Measurements from ENCODE around the gene MAGI3.
"Not testable (repeated sequence)": the region's sequence is repeated elsewhere in the genome, so short reads cannot be mapped to it uniquely, and the experiment has no call there.

Gene MAGI3

DNA sequence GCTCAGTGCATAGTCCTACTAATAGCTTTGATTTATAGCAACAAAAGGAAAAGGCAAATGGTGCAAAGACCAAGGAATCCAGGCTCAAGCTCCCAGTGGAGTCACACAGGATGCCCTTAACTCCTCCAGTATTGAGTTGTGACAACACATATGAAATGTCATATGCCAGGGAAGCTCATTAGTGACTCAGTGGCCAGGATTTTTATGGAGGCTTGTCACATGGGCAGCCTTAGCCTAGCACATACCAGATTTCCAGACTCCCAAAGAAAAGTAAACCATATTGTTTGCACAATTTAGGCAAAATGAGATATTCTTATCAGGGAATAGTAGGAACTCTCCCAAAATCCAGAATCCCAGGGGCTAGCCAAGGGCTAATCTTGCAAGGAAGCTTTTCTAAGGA lies 129.2 kb downstream of the MAGI3 start:
- DNase-seq = no peak

DNA sequence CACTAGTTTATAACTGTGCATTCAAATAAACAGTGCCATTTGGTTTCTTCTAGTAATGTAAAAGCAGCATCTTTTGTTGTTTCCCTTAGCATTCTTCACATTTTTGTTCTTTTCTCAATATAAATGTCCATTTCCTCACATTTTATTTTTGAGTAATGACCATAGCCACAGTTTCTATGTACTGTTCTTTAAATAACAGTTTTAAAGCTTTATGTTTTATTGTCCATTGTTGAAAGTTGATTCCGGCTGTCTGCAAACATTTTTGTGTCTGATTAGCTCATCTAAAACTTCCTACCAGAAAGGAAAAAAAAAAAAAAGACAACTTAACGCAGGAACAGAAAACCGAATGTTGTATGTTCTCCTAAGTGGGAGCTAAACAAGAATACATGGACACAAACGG lies 139.7 kb downstream of the MAGI3 start:
- no peak for DNase-seq

DNA sequence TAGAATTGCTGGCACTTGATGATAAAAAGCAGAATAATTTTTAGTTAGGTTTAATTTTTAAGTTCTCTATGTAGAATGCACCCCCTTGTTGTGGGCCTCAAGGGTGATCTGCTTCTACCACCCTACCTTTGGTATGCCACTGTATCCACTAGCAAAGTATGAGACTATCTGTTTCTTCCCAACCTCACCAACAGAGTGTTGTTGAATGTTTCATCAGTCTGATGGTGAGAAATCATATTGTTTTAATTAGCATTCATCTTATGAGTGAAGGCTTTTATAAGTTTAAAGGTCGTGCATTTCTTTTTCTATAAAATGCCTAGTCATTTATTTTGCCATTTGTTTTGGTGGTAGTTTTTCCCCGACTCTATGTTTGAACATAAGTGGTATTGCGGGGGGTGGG lies 141.0 kb downstream of the MAGI3 start:
- no peak for DNase-seq

DNA sequence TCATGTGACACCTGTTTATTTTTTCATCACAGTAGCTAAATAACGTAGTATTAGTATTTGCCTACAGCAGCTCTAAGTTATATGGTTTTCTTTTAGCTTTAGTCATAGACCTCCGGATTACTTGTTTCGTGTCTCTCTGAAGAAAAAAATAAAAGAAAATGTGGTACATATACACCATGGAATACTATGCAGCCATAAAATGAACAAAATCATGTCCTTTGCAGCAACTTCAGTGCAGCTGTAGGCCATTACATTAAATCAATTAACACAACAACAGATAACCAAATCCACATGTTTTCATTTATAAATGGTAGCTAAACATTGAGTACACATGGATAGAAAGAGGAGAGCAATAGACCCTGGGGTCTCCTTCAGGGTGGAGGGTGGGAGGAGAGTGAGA lies 142.7 kb downstream of the MAGI3 start:
- no peak for DNase-seq

DNA sequence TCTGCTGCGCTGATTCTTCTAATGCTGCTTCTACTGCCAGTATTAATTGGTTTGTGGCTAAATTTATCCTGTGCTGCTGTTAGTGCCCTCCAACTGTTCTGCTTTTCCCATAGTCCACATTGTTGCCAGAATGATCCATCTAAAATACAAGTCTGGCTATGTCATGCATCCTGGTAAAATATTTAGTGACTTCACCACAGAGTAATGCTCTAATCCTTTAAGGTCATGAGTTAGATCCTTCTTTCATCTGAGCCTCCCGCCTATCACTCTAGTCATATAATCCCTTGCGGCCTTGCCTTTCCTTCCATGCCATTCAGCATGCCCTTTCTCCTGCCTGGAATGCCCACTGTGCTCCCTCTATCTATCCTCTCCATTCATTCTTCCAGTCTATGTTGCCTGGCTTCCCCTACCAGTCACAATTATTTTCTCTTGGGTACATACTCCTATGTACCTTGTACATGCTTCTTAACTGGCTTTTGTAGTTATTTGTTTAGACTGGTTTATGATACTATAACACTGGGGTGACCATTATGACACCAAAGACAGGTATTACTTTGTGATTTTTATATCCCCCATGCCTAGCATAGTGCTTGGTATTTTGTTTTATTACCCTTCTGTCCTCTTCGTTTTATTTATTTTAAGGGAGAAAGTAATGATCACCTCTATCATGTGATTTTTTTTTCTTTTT lies 144.0 kb downstream of the MAGI3 start:
- DNase-seq = no peak

DNA sequence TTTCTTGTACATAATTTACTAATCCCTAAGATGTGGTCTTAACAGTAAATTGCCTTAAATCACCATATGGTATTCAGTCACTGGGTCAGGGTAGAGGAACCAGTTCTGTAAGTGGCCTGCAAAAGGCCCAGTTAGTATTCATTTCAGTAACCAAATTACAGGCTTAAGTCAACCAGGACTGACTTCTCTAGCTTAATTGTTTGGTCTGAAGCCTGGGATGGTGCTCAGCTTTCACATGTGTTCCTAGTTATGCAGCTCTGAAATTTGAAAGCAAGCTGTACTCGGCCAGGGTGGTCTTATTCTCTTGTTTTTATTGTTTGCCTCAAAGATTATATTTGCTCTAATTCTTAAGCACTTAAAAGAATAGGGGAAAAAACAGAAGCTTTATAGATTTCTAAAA lies 144.6 kb downstream of the MAGI3 start:
- DNase-seq = no peak

DNA sequence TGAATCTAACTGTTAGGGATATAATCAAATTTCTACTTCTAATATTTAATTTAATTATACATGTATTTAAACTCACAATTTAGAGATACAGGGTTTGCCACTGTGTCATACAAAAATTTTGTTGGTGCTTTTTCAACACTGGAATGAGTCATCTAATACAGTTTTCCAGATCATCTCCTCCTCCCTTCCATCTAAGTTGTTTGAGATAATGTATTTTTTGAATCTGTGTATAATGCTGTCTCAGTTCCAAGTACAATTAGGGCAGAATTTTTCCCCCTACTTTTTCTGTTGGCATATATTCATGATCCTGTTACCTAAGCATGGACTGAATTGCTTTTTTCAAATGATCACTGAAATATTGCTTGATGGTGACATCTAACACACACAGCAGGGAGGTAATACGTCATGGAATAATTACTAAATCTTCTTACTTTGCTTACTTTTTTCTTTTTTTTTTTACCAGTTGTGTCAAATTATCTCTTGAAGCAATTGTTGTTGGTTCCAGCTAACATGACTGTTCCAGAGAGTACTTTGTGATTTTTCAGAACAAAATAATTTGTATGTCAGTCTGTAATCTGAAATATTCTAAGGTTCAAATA lies 146.0 kb downstream of the MAGI3 start:
- no peak for DNase-seq

DNA sequence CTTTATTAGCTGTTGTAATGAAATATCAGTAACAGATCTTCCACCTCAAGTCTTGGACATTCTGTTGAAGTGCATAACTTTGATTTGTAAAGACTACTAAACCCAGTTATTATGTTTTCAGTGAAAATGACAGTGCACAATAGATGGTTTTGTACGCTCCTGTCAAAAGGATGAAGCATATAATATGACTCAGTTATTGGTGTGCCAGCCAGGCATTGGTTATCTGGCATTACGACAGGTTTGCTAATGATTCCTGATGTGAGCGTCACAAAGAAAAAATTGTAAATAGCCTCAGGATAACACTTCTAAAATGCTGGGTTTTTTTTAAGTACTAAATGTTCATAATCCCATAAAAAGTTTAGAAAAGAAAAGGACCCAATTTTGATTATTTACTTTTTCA lies 147.9 kb downstream of the MAGI3 start:
- no peak for DNase-seq

DNA sequence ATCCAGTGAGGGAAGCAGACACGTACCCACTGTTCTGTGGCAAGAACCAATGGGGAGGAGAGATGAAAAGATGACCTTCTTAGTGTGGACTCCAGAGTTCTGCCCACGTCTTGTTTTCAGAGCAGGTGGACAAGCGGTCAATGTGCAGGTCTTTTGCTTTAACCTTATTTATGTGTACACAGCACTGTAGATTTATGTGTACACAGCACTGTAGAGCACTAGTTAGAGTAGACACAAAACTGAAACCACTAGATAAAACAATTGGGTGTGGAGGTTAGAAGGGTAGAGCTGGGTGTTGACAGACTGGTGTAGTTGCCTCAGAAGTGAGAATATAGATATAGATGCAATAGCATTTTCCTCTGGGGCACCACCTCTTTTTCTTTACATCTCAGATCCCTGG lies 150.0 kb downstream of the MAGI3 start:
- no peak for DNase-seq

DNA sequence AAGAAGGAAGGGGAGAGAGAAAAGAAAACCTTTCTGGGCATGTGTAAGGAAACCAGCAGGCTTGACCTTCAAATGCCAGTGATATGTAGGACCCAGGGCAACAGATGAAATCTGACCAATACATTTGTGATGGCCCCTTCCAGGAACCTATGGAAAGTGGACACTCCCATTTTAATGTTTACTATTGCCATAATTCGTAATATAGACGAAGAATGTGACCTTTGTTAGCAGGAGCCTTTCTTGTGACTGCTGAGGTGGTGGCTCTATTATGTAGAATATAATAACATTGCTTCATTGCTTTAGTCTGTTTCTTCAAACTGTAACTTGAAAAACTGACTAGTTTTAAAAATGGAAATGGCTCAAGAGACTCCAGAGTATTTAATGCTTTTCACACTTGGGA lies 150.8 kb downstream of the MAGI3 start:
- DNase-seq = no peak

DNA sequence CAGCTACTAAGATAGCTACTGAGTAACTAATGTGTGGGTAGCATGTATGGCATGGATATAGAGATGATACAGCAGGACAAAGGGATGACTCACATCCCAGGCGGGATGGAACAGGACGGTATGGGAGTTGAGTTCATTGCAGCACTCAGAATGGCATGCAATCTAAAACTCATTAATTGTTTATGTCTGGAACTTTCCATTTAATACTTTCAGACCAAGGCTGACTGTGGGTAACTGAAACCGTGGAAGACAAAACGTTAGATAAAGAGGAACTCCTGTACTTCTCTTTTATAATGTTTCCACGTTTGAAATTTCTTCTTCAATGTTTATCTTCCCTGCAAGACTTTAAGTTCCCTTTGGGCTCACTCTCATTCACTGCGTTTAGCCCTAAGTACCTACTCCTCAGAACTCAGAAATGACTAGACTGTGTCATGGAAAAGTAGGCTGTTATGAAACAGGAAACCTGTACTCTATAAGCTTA lies 151.9 kb downstream of the MAGI3 start:
- DNase-seq = no peak

DNA sequence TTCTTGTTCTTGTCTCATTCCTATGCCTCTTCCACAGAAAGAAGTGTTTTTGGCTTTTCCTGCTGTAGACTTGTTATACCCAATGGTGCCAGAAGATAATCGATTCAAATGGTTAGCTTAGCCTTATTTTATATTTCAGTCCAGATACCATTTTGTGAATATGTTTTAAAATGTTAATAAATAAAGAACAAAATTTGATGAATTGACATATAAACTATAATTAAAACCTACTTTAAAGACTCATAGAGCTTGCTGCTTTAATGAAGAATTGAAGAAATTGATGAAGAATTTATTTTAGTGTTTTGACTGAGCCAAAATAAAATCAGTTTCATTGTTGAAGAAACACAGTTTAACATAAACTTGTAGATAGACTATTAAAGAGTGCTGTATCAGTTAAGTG lies 152.8 kb downstream of the MAGI3 start:
- no peak for DNase-seq

DNA sequence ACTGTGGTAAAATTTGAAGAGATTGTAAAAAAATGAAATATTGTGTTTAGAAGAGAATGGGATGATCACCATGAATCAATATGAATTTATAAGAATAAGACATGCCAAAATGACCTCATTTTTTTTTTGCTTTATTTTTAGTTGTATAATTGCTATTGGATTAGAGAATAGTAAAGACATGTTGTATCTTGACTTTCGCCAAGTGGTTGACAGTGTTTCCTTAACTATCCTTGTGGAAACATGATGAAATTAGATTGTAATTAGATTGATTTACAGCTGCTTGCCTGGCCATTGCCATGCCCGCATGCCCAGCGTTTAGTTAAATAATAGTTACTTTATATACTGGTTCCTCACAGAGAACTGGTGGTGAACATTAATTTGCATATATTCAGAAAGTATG lies 154.9 kb downstream of the MAGI3 start:
- no peak for DNase-seq

DNA sequence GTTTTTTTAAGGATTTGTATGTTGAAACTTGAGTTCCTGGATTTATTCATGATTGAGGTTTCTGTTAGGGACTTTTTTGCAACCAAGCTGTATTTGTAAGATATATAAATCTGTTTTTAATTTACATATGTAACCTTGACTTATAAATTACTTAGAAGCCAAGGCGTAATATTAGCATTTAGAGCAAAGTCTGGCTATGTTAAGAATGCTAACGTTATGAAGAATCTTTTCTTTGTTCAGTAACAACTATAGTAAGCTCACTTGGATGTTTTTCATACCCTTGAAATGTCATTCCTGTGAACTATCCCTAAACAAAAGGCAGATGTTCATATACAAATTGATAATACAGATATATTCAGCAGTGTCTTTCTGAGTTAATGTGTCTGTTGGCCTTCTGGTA lies 155.3 kb downstream of the MAGI3 start:
- DNase-seq = no peak

DNA sequence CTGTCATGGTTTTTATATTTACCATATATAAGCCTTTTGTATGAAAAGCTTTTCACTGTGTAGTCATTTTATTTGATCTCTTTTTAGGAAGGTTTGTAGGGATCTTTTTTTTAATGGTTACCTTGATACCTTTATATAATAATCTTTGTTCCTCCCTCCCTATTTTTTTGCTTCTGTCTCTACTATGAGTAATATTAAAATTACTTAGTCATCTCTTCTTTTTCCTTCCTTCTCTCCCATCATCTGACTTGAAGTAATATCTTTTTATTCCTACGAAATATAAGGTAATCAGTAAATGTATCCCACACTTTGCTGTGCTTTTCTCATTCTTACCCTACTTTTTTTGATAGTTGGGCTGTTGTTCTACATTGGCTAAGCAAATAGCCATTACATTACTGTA lies 161.4 kb downstream of the MAGI3 start:
- DNase-seq = no peak

DNA sequence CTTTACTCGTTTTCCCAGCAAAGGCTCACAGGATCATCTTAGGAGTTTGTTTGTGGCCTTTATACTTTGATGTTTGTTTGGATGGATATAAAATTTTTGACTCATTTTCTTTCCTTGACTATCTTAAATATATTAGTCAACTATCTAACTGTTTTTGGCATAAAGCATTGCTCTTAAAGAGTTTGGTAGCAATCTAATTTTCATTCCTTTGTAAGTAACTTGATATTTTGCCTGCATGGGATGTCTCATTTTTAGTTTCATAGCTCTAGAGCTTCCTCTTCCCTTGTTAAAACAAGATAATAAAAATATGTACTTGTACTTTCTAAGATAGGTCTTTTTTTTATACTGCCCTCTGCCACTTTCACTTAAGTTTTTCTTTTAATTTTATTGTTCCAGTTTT lies 161.9 kb downstream of the MAGI3 start:
- DNase-seq = no peak

DNA sequence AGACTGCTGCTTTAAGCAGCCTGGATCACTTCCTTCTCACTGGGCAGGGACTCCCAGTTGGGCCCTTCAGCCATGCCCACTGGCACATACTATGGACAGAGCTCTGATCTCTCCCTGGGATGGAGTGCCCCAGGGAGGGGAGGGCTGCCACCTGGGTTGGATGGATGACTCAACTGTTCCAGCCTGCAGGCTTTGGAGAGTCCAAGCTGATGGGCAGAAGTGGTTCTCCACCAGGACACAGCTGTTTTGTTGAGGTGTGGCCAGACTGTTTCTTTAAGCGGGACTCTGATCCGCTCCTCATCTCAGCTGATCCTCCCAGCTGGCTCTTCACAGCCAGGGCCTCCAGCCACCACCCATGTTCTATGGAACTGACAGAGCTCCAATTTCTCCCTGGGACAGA lies 166.9 kb downstream of the MAGI3 start:
- DNase-seq = no peak

DNA sequence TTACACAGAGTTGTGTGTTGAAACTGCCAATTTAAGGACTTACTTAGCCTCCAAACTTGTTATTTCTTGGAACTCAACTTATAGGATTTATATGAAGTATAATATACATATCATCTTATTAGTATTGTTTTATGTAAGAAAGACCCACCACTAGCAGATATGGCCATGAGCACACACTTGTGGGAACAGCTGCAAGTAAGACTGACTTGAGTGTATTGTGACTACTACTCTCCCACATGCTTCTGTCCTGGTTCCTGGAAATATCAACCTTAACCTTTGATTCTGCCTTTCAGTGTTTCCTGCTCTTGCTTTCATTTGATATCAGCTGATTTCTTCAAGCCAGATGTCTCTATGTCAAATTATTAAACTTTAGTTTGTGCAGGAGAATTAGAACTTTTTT lies 175.3 kb downstream of the MAGI3 start:
- DNase-seq = no peak

DNA sequence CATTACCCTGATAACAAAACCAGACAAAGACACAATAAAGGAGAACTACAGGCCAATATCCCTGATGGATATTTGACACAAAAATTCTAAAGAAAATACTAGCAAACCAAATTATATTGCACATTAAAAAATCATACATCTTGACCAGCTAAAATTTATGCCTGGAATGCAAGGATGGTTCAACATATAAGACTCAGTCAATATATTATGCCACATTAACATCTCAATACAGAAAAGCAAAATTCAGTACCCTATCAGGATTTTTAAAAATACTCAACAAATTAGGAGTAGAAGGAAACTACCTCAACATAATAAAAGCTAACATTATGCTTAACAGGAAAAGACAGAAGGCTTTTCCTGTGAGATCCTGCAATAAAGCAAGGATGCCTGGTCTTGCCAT lies 177.1 kb downstream of the MAGI3 start:
- no peak for DNase-seq

DNA sequence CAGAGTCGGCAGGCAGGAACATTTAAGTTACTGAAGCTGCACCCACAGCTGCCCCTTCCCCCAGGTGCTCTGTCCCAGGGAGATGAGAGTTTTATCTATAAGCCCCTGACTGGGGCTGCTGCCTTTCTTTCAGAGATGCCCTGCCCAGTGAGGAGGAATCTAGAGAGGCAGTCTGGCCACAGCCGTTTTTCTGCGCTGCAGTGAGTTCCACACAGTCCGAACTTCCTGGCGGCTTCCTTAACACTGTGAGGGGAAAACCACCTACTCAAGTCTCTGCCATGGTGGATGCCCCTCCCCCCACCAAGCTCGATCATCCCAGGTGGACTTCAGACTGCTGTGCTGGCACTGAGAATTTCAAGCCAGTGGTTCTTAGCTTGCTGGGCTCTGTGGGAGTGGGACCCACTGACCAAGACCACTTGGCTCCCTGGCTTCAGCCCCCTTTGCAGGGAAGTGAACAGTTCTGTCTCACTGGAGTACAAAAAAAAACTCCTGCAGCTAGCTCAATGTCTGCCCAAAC lies 185.5 kb downstream of the MAGI3 start:
- DNase-seq = not testable (repeated sequence)

DNA sequence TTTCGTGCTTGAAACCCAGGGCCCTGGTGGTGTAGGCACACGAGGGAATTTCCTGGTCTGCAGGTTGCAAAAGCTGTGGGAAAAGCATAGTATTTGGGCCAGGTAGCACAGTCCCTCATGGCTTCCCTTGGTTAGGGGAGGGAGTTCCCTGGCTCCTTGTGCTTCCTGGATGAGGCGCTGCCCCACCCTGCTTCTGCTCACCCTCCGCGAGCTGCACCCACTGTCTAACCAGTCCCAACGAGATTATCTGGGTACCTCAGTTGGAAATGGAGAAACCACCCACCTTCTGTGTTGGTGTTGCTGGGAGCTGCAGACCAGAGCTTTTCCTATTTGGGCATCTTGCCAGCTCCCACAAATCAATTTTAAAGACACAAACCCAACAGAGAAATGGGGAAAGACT lies 186.0 kb downstream of the MAGI3 start:
- no peak for DNase-seq

DNA sequence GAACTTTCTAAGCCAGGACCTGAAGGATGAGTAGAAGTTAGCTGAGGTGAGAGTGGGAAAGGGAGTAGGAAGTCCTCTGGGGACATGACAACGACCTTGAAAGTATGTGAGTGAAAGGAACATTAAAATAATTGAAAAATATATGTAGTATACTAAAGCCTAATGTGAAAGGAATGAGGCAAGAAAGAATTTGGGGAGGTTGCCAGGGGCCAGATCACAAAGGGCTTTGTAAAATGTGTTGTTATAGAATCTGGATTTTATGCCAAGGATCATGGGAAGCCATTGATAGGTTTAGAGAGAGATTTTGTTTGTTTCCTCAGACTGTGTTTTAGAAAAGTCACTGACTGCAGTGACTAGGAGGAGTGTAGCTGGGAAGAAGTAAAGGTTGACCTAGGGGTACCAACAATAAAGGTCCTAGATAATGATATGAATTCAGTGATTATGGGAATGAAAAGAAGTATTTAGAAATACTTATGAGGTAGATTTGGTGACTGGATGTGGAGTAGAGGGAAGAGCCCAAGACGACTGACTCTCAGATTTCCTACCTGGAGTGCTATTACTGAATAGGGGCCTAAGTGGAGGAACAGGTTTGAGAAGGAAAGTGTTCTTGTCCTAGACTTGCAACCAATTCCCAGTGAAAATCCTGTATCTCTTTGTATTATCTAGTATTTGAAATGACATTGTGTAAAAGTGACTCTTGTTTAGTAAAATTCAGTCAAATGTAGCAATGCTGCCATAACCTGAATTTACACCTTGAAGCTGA lies 189.1 kb downstream of the MAGI3 start:
- DNase-seq = no peak

DNA sequence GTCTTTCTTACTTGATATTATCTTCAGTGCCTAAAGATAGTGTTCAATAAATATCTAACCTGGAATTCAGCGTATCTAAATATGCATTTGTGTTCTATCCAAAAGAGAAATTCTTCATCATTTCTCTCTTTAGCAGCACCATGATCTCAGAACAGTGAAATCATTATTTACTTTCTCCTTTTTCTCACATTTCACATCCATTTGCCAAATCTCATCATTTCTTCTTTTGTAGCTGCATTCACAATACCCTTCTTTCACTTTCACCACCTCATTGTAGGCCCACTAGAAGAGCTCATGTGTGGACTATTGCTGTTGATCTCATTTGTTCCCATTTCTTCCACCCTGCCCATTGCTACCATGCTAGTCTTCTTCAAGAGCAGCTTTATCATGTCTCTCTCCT lies 191.0 kb downstream of the MAGI3 start:
- DNase-seq = no peak

DNA sequence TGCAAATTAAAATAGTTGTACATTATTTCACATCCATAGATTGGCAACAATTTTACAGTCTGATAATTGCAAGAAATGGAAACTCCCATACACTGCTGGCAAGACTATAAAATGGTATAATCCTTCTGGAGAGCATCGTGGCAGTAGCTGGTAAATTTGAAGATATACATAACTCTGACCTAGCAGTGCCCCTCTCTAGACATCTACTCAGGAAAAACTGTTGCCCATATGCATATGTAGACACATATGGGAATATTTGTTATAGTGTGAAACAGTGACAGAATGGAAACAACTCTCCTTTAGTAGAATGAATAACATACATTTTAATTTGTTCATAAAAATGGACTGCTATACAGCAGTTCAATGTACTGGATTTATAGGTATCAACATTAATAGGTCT lies 191.8 kb downstream of the MAGI3 start:
- no peak for DNase-seq

Measured in CD4-positive, alpha-beta T cell treated with Interferon gamma for 1 hour (primary cell).